Ishikawa (cell line): ENCODE data around the gene NPTX1.

Experiments used
- CEBPB ChIP-seq: IDR thresholded peaks from 2 replicates; pipeline ENCODE4 v1.6.1; 2012
- EGR1 ChIP-seq: IDR thresholded peaks from 2 replicates; pipeline ENCODE4 v1.6.1; 2012
- EP300 ChIP-seq: IDR thresholded peaks from 2 replicates; pipeline ENCODE4 v1.6.1; 2012; ENCODE audit warnings: borderline replicate concordance
- FOXM1 ChIP-seq: IDR thresholded peaks from 2 replicates; pipeline ENCODE4 v1.6.1; 2012; ENCODE audit warnings: low read depth, borderline replicate concordance
- RAD21 ChIP-seq: IDR thresholded peaks from 2 replicates; pipeline ENCODE4 v1.6.1; 2012; ENCODE audit warnings: low read depth
- TAF1 ChIP-seq: IDR thresholded peaks from 2 replicates; pipeline ENCODE4 v1.6.1; 2012; ENCODE audit warnings: low read depth, mild to moderate bottlenecking
- TEAD4 ChIP-seq: IDR thresholded peaks from 2 replicates; pipeline ENCODE4 v1.6.1; 2012
- YY1 ChIP-seq: IDR thresholded peaks from 2 replicates; pipeline ENCODE4 v1.6.1; 2012; ENCODE audit warnings: low read depth
- ZBTB7A ChIP-seq: IDR thresholded peaks from 2 replicates; pipeline ENCODE4 v1.6.1; 2012; ENCODE audit warnings: low read depth
- TF ChIP-seq, protein P1 (sequence below): IDR thresholded peaks from 2 replicates; pipeline ENCODE4 v1.6.1; 2012

DNA sequence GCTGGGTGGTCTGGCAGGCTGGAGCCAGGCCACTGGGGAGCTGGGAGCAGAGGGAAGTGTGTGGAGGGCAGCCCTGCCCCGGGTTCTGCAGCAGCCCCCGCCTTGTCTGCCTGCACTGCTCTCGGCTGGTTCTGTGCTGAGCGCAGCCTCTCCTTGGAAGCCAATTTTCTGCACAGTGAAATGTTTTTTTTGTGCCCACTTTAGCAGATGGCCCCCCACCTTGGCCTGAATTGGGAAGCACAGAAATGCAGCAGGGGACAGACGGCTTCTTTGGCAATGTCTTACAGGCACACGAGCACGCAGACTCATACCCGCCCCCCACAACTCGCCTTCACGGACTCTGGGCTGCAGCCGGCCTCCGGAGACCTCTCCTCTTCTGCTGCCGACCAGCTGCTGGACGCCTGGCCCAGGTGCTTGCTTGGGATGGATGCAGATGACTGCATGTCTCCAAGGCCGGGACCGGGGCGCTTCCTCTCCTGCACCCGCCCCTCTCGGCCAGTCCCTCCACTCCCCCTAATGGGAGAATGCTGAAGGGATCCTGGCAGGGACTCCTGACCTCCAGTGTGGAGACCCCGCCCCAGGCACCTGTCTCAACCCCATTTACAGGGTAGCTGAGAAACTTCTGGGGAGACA is 14.8 kb downstream of the NPTX1 start:
- TF ChIP-seq CEBPB (no peak), RAD21 (no peak), TAF1 (no peak), EP300 (no peak), TEAD4 (no peak), EGR1 (no peak), ZBTB7A (no peak), YY1 (no peak), FOXM1 (no peak)
- TF ChIP-seq, protein P1, sequence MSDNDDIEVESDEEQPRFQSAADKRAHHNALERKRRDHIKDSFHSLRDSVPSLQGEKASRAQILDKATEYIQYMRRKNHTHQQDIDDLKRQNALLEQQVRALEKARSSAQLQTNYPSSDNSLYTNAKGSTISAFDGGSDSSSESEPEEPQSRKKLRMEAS, result no peak
